Ishikawa (cell line): ENCODE measurements around the gene RRP1.
A peak's percentile ranks its signal among the peaks of the same experiment; 100 is the strongest.

ENCODE experiments used
- CEBPB ChIP-seq: IDR thresholded peaks from 2 replicates; pipeline ENCODE4 v1.6.1; 2012
- CREB1 ChIP-seq: IDR thresholded peaks from 2 replicates; pipeline ENCODE4 v1.6.1; 2012; ENCODE audit warnings: low read depth
- EGR1 ChIP-seq: IDR thresholded peaks from 2 replicates; pipeline ENCODE4 v1.6.1; 2012
- EP300 ChIP-seq: IDR thresholded peaks from 2 replicates; pipeline ENCODE4 v1.6.1; 2012; ENCODE audit warnings: borderline replicate concordance
- FOXM1 ChIP-seq: IDR thresholded peaks from 2 replicates; pipeline ENCODE4 v1.6.1; 2012; ENCODE audit warnings: low read depth, borderline replicate concordance
- NFIC ChIP-seq: IDR thresholded peaks from 2 replicates; pipeline ENCODE4 v1.6.1; 2012
- RAD21 ChIP-seq: IDR thresholded peaks from 2 replicates; pipeline ENCODE4 v1.6.1; 2012; ENCODE audit warnings: low read depth
- TAF1 ChIP-seq: IDR thresholded peaks from 2 replicates; pipeline ENCODE4 v1.6.1; 2012; ENCODE audit warnings: low read depth, mild to moderate bottlenecking
- TCF12 ChIP-seq: IDR thresholded peaks from 2 replicates; pipeline ENCODE4 v1.6.1; 2012; ENCODE audit warnings: low read depth
- TEAD4 ChIP-seq: IDR thresholded peaks from 2 replicates; pipeline ENCODE4 v1.6.1; 2012
- YY1 ChIP-seq: IDR thresholded peaks from 2 replicates; pipeline ENCODE4 v1.6.1; 2012; ENCODE audit warnings: low read depth
- ZBTB7A ChIP-seq: IDR thresholded peaks from 2 replicates; pipeline ENCODE4 v1.6.1; 2012; ENCODE audit warnings: low read depth
- TF ChIP-seq, protein P1 (sequence below): IDR thresholded peaks from 2 replicates; pipeline ENCODE4 v1.6.1; 2012
- TF ChIP-seq, protein P2 (sequence below): IDR thresholded peaks from 2 replicates; pipeline ENCODE4 v1.6.1; 2012; ENCODE audit warnings: low read depth, mild to moderate bottlenecking
- TF ChIP-seq, protein P3 (sequence below): IDR thresholded peaks from 2 replicates; pipeline ENCODE4 v1.6.1; 2012

The RRP1 gene

DNA sequence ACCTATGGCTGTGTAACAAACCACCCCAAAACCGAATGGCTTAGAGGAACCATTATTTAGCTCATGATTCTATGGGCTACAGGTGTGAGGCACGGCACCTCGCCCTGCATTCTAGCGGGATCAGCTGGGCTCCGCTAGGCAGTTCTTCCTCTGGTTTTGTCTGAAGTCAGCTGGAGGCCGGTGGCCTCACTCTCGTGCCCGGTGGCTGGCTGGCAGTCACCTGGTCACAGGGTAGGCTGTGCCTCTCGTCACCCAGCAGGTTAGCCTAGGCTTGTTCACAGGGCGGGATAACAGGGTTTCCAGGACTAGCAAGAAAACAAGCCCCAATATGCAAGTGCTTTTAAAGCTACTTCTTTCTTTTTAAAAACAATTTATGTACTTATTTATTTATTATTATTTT lies 59.4 kb downstream of the RRP1 start:
- TF ChIP-seq YY1 (no peak), ZBTB7A (no peak), TAF1 (no peak), EP300 (no peak), TEAD4 (no peak), TCF12 (no peak), RAD21 (no peak), EGR1 (no peak), NFIC (no peak)
- TF ChIP-seq, protein P1, sequence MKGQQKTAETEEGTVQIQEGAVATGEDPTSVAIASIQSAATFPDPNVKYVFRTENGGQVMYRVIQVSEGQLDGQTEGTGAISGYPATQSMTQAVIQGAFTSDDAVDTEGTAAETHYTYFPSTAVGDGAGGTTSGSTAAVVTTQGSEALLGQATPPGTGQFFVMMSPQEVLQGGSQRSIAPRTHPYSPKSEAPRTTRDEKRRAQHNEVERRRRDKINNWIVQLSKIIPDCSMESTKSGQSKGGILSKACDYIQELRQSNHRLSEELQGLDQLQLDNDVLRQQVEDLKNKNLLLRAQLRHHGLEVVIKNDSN, result no peak
- TF ChIP-seq, protein P2, sequence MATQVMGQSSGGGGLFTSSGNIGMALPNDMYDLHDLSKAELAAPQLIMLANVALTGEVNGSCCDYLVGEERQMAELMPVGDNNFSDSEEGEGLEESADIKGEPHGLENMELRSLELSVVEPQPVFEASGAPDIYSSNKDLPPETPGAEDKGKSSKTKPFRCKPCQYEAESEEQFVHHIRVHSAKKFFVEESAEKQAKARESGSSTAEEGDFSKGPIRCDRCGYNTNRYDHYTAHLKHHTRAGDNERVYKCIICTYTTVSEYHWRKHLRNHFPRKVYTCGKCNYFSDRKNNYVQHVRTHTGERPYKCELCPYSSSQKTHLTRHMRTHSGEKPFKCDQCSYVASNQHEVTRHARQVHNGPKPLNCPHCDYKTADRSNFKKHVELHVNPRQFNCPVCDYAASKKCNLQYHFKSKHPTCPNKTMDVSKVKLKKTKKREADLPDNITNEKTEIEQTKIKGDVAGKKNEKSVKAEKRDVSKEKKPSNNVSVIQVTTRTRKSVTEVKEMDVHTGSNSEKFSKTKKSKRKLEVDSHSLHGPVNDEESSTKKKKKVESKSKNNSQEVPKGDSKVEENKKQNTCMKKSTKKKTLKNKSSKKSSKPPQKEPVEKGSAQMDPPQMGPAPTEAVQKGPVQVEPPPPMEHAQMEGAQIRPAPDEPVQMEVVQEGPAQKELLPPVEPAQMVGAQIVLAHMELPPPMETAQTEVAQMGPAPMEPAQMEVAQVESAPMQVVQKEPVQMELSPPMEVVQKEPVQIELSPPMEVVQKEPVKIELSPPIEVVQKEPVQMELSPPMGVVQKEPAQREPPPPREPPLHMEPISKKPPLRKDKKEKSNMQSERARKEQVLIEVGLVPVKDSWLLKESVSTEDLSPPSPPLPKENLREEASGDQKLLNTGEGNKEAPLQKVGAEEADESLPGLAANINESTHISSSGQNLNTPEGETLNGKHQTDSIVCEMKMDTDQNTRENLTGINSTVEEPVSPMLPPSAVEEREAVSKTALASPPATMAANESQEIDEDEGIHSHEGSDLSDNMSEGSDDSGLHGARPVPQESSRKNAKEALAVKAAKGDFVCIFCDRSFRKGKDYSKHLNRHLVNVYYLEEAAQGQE, result no peak

DNA sequence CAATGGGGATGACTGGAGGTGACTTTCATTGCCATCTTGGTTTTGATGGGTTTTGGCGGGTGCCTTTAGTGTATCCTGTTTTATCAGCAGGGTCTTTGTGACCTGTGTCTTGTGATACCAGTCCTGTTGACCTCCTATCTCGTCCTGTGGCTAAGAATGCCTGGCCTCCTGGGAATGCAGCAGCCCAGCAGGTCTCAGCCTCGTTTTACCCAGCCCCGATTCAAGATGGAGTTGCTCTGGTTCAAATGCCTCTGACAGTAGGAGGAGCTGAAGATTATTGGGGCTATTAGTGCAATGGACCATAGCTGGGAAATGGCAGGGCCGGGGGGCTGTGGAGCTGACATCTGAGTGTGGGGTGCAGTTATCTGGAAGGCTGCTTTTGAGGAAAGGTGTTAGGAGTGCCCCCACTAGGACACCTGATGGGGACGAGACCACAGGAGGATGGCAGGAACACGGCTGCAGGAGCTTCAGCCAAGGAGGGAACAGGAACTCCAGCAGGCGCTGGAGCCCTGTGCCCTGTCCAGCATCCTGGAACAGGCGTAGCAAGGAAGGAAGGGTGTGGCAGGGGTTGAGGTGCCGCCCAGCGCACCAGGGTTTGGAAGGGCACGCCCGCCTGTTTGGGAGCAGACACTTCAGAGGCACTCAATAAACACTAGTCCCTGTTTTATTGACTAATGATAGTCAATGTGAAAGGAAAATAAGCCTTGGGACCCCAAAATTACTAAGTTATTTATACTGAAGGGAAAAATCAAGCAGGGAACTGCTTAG lies 60.3 kb downstream of the RRP1 start:
- TF ChIP-seq NFIC, result no peak
- TF ChIP-seq, protein P2, result 0 out of 2 replicates have a peak, but pooled peaks have one; percentile 25

DNA sequence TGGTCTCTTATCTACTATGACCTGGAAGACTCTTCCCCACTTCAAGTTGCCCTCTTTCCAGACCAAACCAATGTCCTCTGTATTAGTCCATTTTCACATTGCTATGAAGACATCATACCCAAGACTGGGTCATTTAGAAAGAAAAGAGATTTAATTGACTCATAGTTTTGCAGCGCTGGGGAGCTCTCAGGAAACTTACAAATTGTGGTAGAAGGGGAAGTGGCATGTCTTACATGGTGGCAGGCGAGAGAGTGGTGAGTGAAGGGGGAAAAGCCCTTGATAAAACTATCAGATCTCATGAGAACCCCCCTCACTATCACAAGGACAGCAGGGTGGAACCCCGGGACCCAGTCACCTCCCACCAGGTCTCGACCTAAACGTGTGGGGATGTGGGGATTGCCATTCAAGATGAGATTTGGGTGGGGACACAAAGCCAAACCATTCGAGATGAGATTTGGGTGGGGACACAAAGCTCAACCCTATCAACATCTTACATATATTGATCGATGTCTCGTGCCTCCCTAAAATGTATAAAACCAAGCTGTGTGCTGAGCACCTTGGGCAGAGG lies 61.4 kb downstream of the RRP1 start:
- TF ChIP-seq, protein P3, sequence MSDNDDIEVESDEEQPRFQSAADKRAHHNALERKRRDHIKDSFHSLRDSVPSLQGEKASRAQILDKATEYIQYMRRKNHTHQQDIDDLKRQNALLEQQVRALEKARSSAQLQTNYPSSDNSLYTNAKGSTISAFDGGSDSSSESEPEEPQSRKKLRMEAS, result no peak
- TF ChIP-seq RAD21, result no peak
- TF ChIP-seq, protein P1, result no peak
- no peak for TF ChIP-seq CEBPB
- no peak for TF ChIP-seq NFIC
- TF ChIP-seq YY1, result no peak
- TF ChIP-seq TAF1, result no peak
- TF ChIP-seq, protein P2, result no peak
- no peak for TF ChIP-seq FOXM1

DNA sequence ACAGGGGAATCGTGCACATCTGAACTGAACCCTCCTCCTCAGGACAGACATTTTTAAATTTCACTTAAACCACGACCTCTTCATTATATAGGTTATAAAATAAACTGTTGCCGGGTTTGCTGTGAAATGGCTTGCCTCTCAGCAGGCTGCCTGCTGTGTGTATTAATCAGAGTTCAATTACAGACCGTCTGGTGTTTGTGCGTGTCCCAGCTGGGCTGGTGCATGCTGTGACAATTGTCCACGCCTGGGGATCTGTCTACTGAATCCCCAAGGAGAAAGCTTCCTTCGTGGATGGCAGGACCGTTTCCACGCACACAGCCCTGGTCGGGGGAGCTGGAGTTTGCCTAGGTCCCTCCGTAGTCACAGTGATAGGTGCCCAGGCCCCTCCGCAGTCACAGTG lies 62.2 kb downstream of the RRP1 start:
- TF ChIP-seq ZBTB7A, result no peak
- TF ChIP-seq TEAD4, result no peak
- no peak for TF ChIP-seq TCF12

DNA sequence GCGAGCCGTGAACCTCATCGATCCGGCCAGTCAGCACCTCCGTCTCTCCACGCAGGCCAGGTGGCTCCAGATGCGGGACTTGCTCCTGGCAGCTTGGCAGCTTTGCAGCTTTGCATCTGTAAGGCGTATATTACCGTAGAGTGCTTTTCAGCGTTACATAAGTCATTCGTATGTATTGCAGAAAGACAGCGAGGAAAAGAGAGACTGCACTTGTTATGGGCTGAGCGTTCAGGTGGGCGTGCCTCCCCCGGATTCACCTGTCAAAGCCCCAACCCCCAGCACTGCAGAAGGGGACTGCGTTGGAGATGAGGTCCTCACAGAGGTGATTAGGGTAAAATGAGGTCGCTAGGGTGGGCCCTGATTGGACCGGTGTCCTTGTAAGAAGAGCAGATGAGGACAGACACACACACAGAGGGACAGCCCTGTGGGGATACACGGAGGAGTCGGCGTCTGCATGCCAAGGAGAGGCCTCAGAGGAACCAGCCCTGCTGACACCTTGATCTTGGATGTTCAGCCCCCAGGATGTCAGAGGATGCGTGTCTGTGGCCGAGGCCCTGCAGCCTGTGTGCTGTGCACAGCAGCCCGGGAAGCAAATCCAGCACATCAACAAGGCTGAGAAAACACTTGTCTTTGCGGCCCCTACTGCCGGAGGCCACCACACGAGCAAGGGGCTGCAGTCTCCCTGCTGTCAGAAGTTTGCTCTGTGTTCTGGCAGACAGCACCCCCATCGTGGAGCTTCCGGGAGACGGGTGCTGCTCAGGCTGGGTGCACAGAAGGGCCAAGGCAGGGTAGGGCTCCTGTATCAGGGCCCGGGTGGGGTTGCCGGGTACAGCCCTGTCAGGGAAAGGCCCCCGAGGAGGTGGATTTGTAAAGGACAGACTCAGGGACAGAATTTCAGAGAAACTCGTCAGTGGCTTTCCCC lies 64.7 kb downstream of the RRP1 start:
- TF ChIP-seq NFIC (no peak), CEBPB (no peak), CREB1 (no peak), EP300 (no peak), TEAD4 (no peak), TAF1 (no peak), FOXM1 (no peak), YY1 (no peak)
- TF ChIP-seq, protein P1, result no peak
- TF ChIP-seq, protein P3, result no peak
- TF ChIP-seq, protein P2, result no peak
